UCSD-AML1 (cell line): Measurements from ENCODE around the gene CFAP57.
"Not testable (repeated sequence)": the region's sequence is repeated elsewhere in the genome, so short reads cannot be mapped to it uniquely, and the experiment has no call there.

ENCODE experiments used
- DNase-seq: peaks from one replicate; lab custom pipeline; 2025; ENCODE audit not compliant: unreplicated experiment; lab: John Stamatoyannopoulos, UW

CFAP57 gene

GRCh38 chr1:43172527-43172972, 420 bp downstream of the CFAP57 start:
- DNase-seq: peak; percentile 91

- no peak for DNase-seq
Observed at GRCh38 chr1:43174873-43175272, 2.7 kb downstream of the CFAP57 start.

DNA sequence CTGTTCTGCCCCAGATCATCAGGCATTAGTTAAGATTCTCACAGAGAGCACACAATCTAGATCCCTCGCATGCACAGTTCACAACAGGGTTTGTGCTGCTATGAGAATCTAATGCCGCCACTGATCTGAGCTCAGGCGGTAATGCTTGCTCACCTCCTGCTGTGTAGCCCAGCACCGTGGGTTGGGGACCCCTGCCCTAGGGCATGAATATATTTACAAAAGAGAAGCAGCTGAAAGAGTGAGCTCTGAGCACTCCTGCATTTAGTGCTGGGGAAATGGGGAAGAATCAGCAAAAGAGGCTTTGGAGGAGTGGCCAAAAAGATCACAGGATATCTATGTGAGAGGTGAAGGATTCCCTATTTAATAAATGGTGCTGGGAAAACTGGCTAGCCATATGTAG, 5.6 kb downstream of the CFAP57 start:
- no peak for DNase-seq

- no peak for DNase-seq
Observed at GRCh38 chr1:43184388-43184787, 12.3 kb downstream of the CFAP57 start.

GRCh38 chr1:43184995-43185394, 12.9 kb downstream of the CFAP57 start:
- DNase-seq: no peak

DNA sequence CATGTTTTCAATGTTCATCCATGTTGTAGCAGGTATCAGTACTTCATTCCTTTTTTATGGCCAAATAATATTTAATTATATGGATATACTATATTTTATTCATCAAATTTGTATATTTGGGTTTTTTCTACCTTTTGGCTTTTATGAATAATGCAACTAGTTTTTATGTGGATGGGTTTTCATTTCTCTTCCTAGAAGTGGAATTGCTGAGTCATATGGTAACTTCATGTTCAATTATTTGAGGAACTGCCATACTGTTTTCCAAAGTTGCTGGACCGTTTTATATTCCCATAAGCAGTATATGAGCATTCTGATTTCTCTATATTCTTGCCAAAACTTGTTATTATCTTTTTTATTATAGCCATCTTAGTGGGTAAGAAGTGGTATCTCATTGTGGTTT, 16.0 kb downstream of the CFAP57 start:
- DNase-seq: no peak

- DNase-seq: no peak
Observed at GRCh38 chr1:43194509-43194908, 22.4 kb downstream of the CFAP57 start.

DNA sequence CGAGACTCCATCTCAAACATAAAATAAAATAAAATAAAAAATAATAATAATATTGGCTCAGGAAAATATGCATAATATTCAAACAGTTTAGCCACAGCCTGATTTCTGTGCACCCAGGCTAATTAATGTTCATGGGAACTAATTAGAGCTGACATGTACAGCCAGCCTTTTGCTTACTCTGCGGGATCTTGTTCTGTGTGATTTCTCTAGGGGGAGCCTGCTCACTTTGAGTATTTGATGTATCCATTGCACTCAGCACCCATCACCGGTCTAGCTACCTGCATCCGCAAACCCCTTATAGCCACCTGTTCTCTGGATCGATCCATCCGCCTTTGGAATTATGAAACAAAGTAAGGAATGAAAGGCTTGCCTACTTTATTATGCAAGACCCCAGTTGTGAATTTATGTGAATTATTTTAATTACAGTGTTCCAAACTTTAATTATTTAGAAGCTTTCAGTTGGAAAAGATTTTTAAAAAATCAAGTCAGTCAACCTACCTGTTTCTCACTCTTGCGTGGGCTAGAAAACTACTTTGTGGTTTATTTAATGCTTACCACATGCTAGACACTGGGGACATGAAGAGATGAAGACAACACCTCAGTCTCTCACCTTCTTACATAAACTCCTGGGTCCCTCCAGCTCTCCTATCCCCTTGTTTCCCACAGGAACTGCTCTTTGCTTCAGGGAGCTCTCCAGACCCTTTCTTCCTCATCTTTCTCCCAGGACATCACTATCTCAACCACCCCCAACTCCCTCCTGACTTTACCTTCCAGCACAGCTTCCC, 25.4 kb downstream of the CFAP57 start:
- DNase-seq: no peak

DNA sequence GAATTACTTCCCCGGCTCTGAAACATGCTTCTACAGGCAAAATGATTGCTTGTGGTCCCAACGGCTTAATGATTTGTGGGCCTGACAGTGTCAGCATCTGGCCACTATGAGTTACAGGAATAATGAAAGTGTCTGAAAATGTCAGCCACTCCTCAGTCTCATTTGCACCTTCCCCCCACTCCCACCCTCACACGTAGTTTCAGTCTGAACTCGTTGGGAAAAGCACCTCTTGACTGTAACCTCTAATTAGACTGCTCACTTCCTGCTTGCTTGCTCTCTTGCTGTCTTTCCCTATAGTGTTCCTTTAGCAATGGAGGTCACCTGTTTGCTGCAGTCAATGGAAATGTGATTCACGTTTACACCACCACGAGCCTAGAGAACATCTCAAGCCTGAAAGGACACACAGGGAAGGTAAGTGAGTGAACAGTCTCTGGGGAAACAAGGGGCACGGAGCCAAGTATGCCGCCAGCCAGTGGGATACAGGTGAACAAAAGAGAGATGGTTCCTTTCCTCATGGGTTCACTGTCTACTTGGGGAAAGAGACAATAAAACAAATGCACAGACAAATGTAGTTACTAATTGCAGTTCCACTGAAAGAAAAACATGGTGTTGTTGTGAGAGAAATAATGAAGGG, 27.1 kb downstream of the CFAP57 start:
- no peak for DNase-seq

DNA sequence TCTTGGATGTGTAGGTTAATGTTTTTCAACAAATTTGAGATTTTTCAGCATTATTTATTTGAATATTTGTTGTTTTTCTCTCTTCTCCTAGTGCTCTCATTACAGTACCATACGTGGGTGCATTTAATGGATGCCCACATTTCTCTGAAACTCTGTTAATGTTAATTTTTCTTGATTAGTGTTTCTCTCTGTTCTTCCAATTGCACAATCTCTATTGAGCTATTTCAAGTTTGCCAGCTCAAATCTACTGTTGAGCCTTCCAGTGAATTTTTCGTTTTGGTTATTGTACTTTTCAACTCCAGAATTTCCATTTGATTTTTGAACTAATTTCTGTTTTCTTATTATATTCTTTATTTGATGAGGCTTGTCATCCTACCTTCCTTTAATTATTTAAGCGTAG, 31.7 kb downstream of the CFAP57 start:
- no peak for DNase-seq

DNA sequence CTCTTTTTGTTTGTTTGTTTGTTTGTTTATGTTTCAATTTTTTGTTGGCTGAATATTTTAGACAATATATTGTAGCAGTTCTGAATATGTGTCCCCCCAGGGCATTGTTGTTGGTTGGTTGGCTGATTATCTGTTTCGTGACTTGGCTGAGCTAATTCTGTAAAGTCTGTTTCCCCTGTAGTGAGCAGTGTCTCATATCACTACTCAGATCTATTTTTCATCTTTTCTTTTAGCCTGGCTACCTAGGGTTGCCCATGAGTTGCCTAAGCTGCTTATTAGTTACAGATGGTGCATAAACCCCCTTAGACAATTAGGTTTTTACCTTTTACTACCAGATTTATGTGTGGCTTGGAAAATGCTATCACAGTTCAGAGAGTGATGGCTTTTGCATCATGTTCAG, 32.3 kb downstream of the CFAP57 start:
- no peak for DNase-seq

DNA sequence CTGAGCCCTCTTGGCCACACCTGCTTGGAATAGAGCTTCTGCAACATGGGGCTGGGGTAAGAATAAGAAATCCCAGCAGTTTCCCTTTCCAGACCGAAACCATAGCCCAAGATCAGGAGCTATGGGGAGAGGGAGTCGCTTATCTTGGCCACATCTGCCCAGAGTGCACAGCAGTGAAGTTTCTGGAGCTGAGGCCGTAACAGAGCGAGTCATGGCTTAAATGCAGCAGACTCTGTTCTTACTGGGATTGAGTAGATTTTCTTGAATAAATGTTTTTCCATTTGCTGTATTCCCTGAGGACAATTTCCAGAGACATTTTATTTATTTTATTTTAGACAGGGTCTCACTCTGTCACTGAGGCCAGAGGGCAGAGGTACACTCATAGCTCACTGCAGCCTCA, 33.5 kb downstream of the CFAP57 start:
- DNase-seq: no peak

DNA sequence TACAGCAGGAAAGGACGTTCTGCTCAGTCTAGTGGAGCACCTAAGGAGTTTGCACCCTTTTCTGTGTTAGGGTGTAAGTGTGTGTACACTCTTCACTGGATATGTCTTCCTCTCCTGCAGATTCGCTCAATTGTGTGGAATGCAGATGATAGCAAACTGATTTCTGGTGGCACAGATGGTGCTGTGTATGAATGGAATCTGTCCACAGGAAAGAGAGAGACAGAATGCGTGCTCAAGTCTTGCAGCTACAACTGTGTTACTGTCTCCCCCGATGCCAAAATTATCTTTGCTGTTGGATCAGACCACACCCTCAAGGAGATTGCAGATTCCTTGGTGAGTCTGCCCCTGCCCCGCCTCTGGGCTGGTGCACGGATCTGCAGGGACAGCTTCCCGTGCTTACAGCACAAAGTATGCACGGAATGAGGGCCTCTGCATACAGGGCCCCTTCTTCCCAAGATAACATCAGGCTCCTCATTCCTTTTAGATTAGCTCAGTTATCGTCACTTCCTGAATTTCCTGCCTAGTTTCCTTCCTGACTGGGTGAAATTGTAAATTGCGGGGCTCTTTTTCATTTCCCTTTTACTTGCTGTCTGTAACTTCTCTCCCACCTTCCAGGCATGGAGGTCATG, 34.6 kb downstream of the CFAP57 start:
- peak; percentile 31 for DNase-seq

- peak; percentile 25 for DNase-seq
Observed at GRCh38 chr1:43207229-43207853, 35.2 kb downstream of the CFAP57 start.

- not testable (repeated sequence) for DNase-seq
Observed at GRCh38 chr1:43208277-43208676, 36.1 kb downstream of the CFAP57 start.

GRCh38 chr1:43214501-43215444, 42.6 kb downstream of the CFAP57 start:
- no peak for DNase-seq

DNA sequence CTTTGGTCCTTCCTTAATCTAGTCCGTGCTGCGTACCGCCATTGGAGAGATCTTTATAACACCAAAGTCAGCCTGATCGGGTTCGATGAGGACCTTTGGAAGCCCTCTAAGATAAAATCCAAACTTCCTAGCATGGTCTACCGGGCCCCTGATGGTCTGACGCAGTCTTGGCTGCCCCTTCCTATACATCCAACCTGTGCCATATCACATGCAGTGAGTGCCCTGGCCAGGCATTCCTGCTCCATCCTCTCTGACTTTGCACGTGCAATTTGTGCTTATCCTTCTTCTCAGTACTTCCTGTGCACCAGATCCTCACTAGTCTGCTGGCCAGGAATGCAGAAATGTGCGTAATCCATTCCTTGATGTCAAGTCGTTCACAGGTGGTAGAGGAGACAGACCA, 45.6 kb downstream of the CFAP57 start:
- DNase-seq: no peak

GRCh38 chr1:43220905-43221778, 49.0 kb downstream of the CFAP57 start:
- no peak for DNase-seq

GRCh38 chr1:43221797-43222196, 49.7 kb downstream of the CFAP57 start:
- no peak for DNase-seq

GRCh38 chr1:43222879-43223278, 50.7 kb downstream of the CFAP57 start:
- DNase-seq: no peak
